WI38 (cell line): ENCODE data around the gene IMPACT.
A peak's percentile ranks its signal among the peaks of the same experiment; 100 is the strongest.

Experiments
- H3K4me3 ChIP-seq: 2 replicates; pipeline ENCODE4 v1.5.1; 2011; ENCODE audit warnings: low read depth, mild to moderate bottlenecking, control low read depth, low read length
- TF ChIP-seq, protein P1 (sequence below): IDR thresholded peaks from 2 replicates; pipeline ENCODE4 v1.5.1; 2012; ENCODE audit warnings: low read depth, mild to moderate bottlenecking, control low read depth, low read length

IMPACT gene, protein sequence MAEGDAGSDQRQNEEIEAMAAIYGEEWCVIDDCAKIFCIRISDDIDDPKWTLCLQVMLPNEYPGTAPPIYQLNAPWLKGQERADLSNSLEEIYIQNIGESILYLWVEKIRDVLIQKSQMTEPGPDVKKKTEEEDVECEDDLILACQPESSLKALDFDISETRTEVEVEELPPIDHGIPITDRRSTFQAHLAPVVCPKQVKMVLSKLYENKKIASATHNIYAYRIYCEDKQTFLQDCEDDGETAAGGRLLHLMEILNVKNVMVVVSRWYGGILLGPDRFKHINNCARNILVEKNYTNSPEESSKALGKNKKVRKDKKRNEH

DNA sequence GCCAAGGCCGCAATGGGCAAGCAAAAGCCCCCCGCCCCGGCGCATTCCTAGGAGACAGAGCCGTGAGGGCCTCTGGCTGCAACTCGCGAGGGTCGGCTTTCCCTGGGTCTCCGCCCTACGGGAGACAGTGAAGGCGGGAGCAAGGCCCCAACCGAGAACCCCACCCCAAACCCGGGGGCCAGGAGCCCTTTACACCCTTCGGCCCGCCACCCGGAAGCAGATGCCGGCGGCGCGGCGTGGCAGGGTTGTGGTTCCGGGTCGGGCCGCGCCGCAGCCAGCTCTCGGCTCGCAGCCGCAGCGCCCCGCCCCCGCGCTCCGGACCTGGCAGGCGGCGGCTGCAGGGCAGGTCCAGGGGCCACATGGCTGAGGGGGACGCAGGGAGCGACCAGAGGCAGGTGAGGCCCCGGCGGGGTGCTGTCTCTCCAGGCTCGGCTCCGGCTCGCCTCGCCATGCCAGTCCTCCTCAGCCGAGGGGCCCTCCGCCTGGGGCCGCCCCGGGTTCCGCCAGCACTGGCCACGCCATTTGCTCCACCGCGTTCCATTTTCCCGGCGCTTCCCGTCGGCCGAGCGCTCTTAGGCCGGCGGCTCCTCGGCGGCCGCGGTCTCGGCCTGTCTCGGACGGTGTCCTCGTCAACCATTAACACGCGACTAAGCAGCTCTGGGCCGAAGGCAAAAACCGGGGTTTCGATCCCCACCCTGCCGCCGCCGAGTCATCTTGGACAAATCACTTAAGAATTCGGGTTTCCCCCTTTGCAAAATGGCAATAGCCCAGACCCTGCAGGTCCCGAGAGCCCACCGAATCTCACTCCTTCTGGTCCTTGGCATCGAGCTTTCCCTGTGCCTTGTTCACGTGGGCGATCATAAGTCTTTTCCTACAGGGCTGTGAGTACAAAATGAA, at the start of gene IMPACT:
Gene IMPACT, plus strand, starts transcription at position 273 of the 897 bp plus-strand sequence. Its CDS starts 87 bp downstream, at position 360.
- TF ChIP-seq, protein P1, sequence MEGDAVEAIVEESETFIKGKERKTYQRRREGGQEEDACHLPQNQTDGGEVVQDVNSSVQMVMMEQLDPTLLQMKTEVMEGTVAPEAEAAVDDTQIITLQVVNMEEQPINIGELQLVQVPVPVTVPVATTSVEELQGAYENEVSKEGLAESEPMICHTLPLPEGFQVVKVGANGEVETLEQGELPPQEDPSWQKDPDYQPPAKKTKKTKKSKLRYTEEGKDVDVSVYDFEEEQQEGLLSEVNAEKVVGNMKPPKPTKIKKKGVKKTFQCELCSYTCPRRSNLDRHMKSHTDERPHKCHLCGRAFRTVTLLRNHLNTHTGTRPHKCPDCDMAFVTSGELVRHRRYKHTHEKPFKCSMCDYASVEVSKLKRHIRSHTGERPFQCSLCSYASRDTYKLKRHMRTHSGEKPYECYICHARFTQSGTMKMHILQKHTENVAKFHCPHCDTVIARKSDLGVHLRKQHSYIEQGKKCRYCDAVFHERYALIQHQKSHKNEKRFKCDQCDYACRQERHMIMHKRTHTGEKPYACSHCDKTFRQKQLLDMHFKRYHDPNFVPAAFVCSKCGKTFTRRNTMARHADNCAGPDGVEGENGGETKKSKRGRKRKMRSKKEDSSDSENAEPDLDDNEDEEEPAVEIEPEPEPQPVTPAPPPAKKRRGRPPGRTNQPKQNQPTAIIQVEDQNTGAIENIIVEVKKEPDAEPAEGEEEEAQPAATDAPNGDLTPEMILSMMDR, result no peak
- H3K4me3 ChIP-seq, result peak within 1 kb of the TSS; percentile 77

DNA sequence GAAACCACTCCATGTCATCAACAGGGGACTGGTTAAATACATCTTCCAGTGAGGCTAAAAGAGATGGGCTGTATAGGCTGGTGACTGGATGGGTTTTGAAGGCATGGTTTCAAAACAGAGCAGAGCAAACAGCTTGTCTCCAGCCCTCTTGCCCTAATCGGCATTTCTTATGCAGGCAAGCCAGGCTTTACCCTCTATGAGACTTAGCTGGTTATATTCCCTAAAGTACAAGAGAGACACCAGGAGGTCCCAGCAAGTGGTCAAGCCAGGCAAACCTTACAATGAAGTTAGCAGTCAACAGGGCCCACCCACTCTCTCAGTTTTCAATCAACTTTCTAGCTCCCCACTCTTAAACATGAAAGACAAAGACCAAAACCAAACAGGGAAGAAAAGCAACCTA, 47.9 kb upstream of the IMPACT start:
- H3K4me3 ChIP-seq, result no peak overlapping the region
- TF ChIP-seq, protein P1, result no peak

DNA sequence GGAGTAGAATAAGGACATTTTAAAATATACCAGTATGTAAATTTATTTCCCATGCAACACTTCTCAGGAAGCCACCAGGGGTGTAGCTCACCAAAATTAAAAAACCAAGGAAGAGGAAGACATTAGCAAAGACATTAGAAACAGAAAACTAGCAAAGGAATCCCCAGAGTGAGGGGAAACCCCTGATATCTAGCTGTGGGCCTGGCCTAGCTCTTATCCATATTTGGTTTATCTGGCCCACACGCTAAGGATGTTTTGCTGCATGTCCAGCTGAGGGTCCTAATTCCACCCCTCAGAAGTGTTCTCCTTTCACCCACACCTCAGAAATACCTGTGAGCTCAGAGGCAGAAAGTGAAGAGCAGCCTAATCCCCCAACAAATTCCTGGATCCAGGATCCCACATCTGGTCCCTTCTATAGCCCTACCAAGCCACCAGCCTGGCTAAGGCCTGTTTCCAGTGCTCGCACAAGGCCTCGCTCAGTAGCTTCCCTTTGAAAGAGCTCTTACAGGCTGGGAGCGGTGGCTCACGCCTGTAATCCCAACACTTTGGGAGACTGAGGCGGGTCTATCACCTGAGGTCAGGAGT, 46.2 kb upstream of the IMPACT start:
- no peak overlapping the region for H3K4me3 ChIP-seq
- TF ChIP-seq, protein P1, result no peak

DNA sequence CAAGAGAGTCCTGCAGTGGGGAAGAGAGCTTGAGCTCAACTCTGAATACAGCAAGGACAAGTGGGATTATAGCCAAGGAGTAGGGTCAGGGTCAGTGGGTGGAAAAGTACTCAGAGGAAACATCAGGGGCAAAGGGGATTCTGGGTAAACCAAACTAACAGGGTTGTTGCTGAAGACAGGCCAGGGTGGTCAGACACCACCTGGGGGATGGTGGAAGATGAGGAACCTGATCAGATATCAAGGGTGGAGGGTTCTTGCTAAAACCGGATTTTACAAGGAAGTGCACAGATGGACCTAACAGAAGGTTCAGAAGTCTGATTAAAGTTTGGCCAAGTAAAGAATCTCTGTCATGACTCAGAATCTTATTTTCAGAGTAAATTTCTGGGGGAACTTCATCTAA, 45.3 kb upstream of the IMPACT start:
- H3K4me3 ChIP-seq, result no peak overlapping the region

DNA sequence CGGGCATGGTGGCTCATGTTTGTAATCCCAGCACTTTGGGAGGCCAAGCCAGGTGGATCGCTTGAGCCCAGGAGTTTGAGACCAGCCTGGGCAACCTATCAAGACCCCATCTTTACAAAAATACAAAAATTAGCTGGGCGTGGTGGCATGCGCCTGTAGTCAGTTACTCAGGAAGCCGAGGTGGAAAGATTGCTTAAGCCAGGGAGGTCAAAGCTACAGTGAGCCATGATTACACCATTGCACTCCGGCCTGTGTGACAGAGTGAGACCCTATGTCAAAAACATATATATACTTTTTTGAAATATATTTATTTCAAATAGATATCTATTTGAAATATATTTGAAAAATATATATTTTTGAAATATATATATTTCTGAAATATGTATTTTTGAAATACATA, 39.8 kb upstream of the IMPACT start:
- no peak overlapping the region for H3K4me3 ChIP-seq
- TF ChIP-seq, protein P1, result no peak

More for the DNA sequence above, 45.3 kb upstream of the IMPACT start:
- TF ChIP-seq, protein P1, result no peak

DNA sequence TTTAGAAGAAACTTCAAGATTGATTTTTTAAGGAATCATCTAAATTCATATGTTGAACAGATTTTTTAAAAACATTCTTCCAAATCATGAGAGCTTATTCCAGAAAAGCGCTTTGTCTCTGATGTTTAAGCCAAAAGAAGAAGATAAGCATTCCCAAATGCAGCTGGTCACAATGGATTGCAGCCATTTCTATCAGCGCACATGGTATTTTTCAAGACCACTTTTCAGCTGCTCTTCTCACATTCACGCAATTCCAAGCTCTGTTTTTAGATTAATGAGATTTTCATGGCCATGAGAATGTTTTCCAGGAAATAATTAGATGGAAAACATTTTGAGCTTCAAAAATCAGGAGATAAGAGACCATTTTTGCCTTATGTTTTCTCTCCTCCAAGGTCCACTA, 37.5 kb upstream of the IMPACT start:
- TF ChIP-seq, protein P1, result no peak

More for the DNA sequence above, 37.5 kb upstream of the IMPACT start:
- no peak overlapping the region for H3K4me3 ChIP-seq
